Islet precursor cell (in vitro differentiated cells): ENCODE measurements around the gene ROBO4.

Experiments used
- DNase-seq: peaks from one replicate; pipeline ENCODE4 v3.0.0-alpha.2; 2018

ROBO4 gene

DNA sequence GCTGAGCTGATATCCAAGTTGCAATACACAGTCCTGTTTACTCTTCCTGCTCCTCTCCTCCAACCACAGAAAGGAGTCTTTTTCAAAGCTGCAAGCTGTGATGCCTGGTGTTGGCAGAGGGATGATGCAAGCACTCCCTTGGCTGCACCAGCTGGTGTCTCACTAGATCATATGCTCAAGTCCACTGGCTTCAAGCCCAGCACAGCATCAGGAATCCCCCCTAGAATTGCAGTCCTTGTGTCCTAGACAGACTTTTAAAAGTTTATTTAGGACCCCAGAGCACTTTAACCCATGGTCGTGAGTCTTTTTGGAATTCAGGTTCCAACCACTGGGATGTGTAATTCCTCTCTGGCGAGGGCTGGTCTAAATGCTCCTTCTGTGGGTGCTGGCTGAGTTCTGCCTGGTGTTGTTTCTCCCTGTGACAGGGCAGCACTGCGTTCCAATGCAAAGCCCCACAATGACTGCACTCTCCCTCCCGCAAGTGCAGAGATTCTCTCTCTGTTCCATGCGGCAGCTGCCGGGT lies 19.5 kb upstream of the ROBO4 start:
- DNase-seq: no peak

- no peak for DNase-seq
These were observed 18.7 kb upstream of the ROBO4 start for GRCh38 chr11:124916370-124916710.

DNA sequence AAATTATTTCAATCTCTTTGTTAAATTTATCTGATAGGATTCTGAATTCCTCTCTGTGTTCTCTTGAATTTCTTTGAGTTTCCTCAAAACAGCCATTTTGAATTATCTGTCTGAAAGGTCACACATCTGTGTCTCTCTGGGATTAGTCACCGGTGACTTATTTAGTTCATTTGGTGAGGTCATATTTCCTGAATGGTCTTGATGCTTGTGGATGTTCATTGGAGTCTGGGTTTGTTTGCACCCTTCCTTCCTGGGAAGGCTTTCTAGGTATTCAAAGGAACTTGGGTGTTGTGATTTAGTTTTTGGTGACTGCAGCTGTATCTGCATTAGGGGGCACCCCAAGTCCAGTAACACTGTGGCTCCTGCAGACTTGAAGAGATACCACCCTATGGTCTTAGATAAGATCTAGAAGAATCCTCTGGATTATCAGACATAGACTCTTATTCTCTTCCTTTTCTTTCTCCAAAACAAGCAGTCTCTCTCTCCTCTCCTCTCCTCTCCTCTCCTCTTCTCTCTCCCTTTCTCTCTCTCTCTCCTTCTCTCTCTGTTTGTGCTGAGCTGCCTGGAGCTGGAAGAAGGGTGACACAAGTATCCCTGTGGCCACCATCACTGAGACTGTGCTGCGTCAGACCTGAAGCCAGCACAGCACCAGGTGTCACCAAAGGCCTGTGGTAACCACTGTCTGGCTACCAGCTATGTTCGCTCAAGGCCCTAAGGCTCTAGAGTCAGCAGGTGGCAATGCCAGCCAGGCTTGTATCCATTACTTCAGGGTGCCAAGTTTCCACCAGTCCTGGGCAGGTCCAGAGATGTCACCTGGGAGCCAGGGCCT lies 18.1 kb upstream of the ROBO4 start:
- no peak for DNase-seq

DNA sequence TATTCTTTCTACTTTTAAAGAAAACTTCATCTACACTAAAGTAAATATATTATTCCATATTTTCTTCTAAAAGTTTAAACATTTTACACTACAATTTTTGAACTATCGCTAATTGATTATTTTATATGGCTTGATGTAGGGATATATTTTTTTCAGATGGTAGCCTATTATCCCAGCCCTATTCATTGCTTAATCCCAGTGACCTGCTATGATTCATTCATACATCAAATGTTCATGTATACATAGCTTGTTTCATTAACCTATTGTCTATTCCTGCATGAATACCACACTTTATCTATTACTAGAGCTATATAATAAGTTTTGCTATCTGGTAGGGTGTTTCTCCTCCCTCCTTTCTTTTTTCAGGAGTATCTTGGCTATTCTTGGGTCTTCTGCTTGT lies 5.0 kb upstream of the ROBO4 start:
- DNase-seq: no peak

GRCh38 chr11:124900464-124900863 lies 2.8 kb upstream of the ROBO4 start:
- DNase-seq: peak; percentile 91

DNA sequence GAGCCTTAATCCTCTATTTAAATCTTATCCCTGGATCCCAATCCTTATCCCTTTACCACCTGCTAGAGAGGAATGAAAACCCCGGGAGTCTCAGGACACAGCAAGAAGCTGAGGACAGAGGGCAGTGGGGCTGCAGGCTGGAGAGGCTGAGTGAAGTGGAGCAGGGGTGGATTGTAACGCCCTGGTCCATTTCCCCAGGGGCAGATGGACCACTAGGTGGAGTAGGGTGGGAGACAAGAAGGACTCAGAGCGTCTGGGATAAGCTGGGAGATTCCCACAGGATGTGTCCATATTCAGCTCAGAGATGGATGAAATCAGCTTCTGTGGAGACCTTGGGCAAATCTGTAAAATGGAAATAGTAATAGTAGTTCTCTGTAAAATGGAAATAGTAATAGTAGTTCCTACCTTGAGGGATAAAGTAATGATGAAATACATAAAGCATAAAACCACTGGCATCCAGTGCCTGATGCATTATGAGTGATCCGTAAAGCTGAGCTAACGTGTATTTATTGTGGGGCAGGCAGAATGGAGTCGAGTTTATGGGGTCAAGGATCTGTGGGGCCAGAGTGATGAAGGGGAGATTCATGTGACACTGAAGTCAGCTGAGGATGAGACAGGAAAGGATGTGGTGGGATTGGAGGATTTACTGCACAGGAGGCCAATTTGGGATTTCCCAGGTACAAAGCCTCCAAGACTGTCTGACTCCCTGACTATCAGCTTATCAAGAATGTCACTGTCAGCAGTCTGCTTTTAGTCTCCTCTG lies 1.9 kb upstream of the ROBO4 start:
- DNase-seq: peak; percentile 47

GRCh38 chr11:124898711-124899110 lies 1.0 kb upstream of the ROBO4 start:
- peak; percentile 68 for DNase-seq

- DNase-seq: peak; percentile 29
These were observed 607 bp upstream of the ROBO4 start for GRCh38 chr11:124898263-124898680.

- peak; percentile 25 for DNase-seq
These were observed 759 bp downstream of the ROBO4 start for GRCh38 chr11:124896821-124897391.

GRCh38 chr11:124896071-124896750 lies 1.5 kb downstream of the ROBO4 start:
- DNase-seq: peak; percentile 82

GRCh38 chr11:124895471-124895971 lies 2.1 kb downstream of the ROBO4 start:
- peak; percentile 44 for DNase-seq

DNA sequence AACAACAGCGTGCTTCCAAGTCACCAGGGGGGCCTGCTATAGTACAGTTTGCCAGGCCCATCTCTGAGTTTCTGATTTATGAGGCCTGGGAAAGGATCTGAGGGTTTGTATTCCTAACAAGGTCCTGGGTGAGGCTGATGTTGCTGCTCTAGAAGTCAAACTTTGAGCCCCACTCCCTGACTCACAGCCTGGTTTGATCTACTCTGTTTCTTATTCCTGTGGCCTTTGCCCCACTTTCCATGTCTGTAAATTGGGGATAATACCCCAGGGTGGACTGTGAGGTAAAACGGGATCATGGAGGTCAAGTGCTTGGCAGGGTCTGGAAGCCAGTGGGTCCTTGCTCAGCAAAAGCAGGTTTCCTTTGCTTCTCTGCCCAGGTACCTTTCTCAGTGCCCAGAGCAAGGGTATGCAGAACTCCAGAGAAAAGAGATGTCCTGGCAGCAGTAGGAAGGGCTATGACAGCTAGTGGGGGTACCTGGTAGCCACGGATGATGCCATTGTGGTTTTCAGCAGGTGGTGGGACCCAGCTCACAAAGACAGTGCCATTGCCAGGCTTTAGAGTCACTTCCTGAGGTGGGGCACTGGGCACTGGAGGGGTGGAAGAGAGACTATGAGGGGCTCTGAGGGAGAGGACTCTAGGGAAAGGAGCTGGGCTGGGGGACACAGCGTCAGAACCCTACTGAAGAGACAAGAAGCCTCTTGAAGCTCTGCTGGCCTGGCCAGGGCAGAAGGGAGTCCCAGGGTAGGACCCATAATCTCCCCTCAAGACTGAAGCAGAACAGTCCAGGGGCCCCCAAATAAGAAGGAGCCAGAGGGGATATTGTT lies 2.8 kb downstream of the ROBO4 start:
- peak; percentile 40 for DNase-seq

- DNase-seq: peak; percentile 37
These were observed 3.8 kb downstream of the ROBO4 start for GRCh38 chr11:124893781-124894401.

DNA sequence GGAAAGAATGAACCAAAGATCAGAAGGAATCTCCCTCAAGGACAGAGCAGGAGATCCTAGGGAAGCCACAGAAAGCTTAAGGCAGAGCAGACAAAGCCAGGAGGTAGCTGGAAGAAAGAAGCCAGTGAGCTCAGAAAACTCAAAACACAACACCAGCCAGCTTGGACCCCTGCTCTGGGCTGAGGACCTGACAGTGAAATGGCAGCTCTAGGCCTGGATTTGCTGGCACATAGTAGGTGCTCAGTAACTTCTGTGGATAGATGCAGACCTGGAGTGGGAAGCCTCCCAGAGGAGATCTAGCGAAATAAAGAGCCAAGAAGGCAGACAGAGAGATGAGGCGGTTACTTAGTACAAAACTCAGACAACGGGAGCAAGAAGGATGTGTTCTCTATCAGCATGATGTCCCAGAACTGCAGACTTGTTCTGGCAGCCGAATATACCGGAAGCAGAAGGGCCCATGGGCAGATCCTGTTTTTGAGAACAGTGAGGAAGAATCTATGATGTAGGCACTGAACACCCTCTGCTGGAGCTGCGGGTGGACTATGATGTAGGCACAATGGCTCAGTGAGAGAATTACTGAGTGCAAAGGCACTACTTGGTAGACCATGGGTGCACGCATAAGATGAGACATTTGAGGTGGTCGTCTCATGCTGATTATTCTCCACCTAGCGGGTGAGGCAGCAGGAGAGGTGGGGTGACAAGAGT lies 4.8 kb downstream of the ROBO4 start:
- peak; percentile 36 for DNase-seq

- no peak for DNase-seq
These were observed 5.5 kb downstream of the ROBO4 start for GRCh38 chr11:124892146-124892545.

DNA sequence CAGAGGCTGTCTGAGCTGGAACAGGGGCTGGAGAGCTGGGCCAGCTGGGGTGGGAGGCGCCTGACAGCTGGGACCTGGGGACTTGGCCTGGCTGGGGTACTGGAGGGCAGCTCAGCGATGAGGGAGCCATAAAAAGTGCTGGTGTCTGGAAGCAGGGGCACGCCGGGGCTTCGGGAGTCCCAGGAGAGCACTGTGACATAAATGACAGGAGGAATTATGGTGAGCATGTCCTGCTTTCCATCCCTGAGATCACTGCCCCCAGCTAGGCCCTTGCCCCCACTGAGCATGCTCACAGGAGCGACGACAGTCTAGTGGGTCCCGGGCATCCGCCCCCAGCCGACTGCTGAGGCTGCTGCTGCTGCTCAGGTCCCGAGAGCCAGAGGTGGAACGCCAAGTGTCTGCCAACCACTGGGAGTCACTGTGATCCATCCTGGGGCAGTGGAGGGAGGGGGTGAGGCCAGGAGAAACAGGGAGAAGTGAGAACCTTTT lies 6.2 kb downstream of the ROBO4 start:
- DNase-seq: peak; percentile 64

GRCh38 chr11:124890683-124891372 lies 6.8 kb downstream of the ROBO4 start:
- DNase-seq: peak; percentile 43

DNA sequence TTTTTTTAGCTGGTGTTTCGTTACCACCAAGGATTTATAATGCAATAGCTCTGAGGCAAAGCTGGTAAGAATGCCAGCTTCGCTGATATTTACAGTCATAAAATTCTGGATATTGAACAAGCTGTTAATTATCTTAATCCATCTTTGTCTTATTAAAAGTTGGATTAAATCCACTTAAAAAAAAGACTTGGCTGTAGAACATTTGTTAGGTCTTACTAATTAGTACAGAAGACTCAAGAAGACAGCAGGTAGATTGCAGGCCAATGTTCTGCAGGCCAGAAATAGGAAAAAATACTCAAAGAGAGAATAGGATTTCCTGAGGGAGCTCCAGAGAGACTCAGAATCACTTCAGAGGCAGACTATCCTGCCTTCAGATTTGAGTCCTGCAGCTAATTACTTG lies 7.5 kb downstream of the ROBO4 start:
- no peak for DNase-seq

DNA sequence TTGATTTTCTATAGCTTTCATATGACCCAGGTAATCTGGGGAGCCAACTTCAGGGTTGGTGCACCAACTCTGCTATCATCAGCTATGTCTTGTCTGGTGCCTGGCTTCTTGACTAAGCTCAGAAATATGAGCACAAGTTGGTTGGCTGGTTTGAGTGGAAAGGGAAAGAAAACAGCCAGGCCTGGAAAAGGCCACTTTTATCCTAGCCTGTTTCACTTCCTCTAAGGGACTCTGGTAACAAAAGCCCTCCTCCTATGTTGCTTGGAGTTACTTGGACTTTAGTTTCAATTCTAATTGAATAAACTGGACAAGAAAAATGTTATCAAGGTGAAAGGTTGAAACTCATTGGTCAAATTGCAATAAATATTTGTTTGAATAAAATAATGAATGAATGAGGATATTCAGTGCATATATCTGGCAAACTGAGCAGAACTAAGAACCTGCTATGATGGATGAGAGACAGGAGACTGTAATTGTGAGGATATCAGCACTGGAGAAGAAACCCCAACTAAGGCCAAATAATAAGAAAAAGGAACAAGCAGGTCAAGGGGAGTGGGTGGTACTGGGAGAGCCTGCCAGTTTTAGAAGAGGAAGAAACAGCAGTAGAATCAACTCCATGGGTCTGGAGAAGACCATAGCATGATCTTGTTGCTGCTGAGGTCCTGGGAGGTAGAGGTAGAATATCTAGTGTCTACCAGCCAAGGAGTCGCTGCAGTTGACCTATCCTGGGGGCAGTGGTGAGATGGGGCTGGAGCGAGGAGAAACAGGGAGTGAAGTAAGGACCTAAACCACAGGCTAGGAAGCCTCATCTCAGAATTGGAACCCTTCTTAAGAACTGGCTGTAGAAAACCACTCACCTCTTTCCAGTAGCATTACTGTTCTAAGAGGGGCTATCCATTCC lies 8.2 kb downstream of the ROBO4 start:
- DNase-seq: no peak
